H1 (cell line): ENCODE measurements around the gene HSFX2. TPM values are rescaled to one million over a fixed set of nuclear protein-coding genes. Genes with fewer than 3 reads are reported as not detected.
"Not testable (repeated sequence)": the region's sequence is repeated elsewhere in the genome, so short reads cannot be mapped to it uniquely, and the experiment has no call there.

Experiments used
- CTCF ChIA-PET: fragments of 300-600 bp; sonication (Branson Sonifier 250); formaldehyde crosslinking; loops from one replicate; lab custom pipeline; 2021; ENCODE audit not compliant: partially characterized antibody; lab: Charles Lee
- POLR2A ChIA-PET: fragments of 300-600 bp; sonication (Branson Sonifier 250); formaldehyde crosslinking; loops from one replicate; lab custom pipeline; 2021; ENCODE audit warnings: inconsistent platforms; ENCODE audit not compliant: partially characterized antibody; lab: Charles Lee
- DNase-seq, 2 experiments: peaks; one replicate each; pipeline versions ENCODE4 v3.0.0 to v3.0.0-alpha.2; 2010 to 2022; ENCODE audit warnings: low spot score in 2 of 2, low read depth in 1 of 2, mixed read lengths in 1 of 2
- FAIRE-seq: peaks from 2 replicates; lab custom pipeline; 2011; peaks lifted over from hg19 to GRCh38; lab: Jason Lieb, UNC
- H2AFZ ChIP-seq: 2 replicates; pipeline ENCODE4 v1.8.1; 2012; ENCODE audit warnings: low read length, inconsistent platforms
- H2AK5ac ChIP-seq: 2 replicates; pipeline ENCODE4 v1.6.1; 2013; ENCODE audit warnings: low read depth, low read length
- H2BK120ac ChIP-seq: replicated peaks from 2 replicates; pipeline ENCODE3; 2013; ENCODE audit warnings: low read depth, low read length, inconsistent platforms
- H2BK12ac ChIP-seq: 2 replicates; pipeline ENCODE4 v1.6.1; 2013; ENCODE audit warnings: low read depth, low read length
- H2BK15ac ChIP-seq: 2 replicates; pipeline ENCODE4 v1.6.1; 2013; ENCODE audit warnings: low read length
- H2BK20ac ChIP-seq: 2 replicates; pipeline ENCODE4 v1.6.1; 2013; ENCODE audit warnings: low read length
- H2BK5ac ChIP-seq: 2 replicates; pipeline ENCODE4 v1.6.1; 2013; ENCODE audit warnings: low read depth, low read length
- H3K14ac ChIP-seq: 2 replicates; pipeline ENCODE4 v1.6.1; 2013; ENCODE audit warnings: inconsistent platforms; ENCODE audit not compliant: insufficient read length
- H3K18ac ChIP-seq: 2 replicates; pipeline ENCODE4 v1.6.1; 2013; ENCODE audit warnings: low read length; ENCODE audit errors: extremely low read depth
- H3K23ac ChIP-seq: 2 replicates; pipeline ENCODE4 v1.6.1; 2013; ENCODE audit warnings: inconsistent platforms; ENCODE audit not compliant: insufficient read length
- H3K23me2 ChIP-seq: 2 replicates; pipeline ENCODE4 v1.6.1; 2013; ENCODE audit warnings: low read depth, low read length
- H3K27ac ChIP-seq: 2 replicates; pipeline ENCODE4 v1.6.1; 2011; ENCODE audit warnings: low read depth, low read length, inconsistent platforms
- H3K27me3 ChIP-seq, 4 experiments: replicated peaks in 1 of 4; 1 replicate in 1 of 4; 2 replicates in 3 of 4; pipeline versions ENCODE4 v1.6.1 to v1.8.1; 2011 to 2013; ENCODE audit warnings: low read length in 3 of 4, mild to moderate bottlenecking in 3 of 4, inconsistent platforms in 2 of 4, mixed read lengths in 2 of 4, moderate library complexity in 1 of 4; ENCODE audit not compliant: control insufficient read depth in 3 of 4, insufficient read depth in 3 of 4; ENCODE audit errors: extremely low read depth in 1 of 4
- H3K36me3 ChIP-seq, 4 experiments: 2 replicates each; pipeline versions ENCODE4 v1.6.1 to v1.8.1; 2011 to 2013; ENCODE audit warnings: mild to moderate bottlenecking in 4 of 4, low read length in 3 of 4, moderate library complexity in 2 of 4, control low read depth in 1 of 4, inconsistent platforms in 1 of 4; ENCODE audit not compliant: insufficient read depth in 4 of 4, control insufficient read depth in 2 of 4
- H3K4ac ChIP-seq: replicated peaks from 2 replicates; pipeline ENCODE3; 2013; ENCODE audit warnings: low read length, low read depth, mixed read lengths, inconsistent platforms; ENCODE audit not compliant: insufficient read length
- H3K4me1 ChIP-seq, 4 experiments: replicated peaks in 1 of 4; 1 replicate in 1 of 4; 2 replicates in 3 of 4; pipeline versions ENCODE4 v1.6.1 to v1.8.1; 2011 to 2013; ENCODE audit warnings: low read length in 3 of 4, inconsistent platforms in 2 of 4, mixed read lengths in 1 of 4; ENCODE audit not compliant: insufficient read depth in 4 of 4, control insufficient read depth in 3 of 4
- H3K4me2 ChIP-seq, 2 experiments: 2 replicates each; pipeline versions ENCODE4 v1.6.1 to v1.8.1; 2011 to 2013; ENCODE audit warnings: low read depth in 2 of 2, low read length in 2 of 2, control low read depth in 1 of 2, inconsistent platforms in 1 of 2, mild to moderate bottlenecking in 1 of 2; ENCODE audit not compliant: insufficient read depth in 1 of 2
- H3K4me3 ChIP-seq, 4 experiments: fragments of 200-600, 300-600 bp in 1 of 4; sonication (generic), shearing (Covaris generic), sonication (Bioruptor Twin) in 1 of 4; 2 replicates each; pipeline versions ENCODE4 v1.5.1 to v1.8.1; 2011 to 2016; ENCODE audit warnings: low read length in 4 of 4, low read depth in 3 of 4, control low read depth in 2 of 4, inconsistent platforms in 2 of 4, mild to moderate bottlenecking in 2 of 4, mixed read lengths in 1 of 4, moderate library complexity in 1 of 4; ENCODE audit not compliant: insufficient read depth in 2 of 4; ENCODE audit errors: extremely low read depth in 1 of 4
- H3K56ac ChIP-seq: replicated peaks from 2 replicates; pipeline ENCODE3; 2013; ENCODE audit warnings: low read depth, mild to moderate bottlenecking, mixed read lengths, low read length, inconsistent platforms; ENCODE audit not compliant: insufficient read length
- H3K79me1 ChIP-seq: 2 replicates; pipeline ENCODE4 v1.6.1; 2013; ENCODE audit warnings: low read depth, low read length, control low read depth
- H3K79me2 ChIP-seq, 2 experiments: 2 replicates each; pipeline versions ENCODE4 v1.6.1 to v1.8.1; 2012 to 2013; ENCODE audit warnings: low read length in 2 of 2, mild to moderate bottlenecking in 2 of 2, inconsistent platforms in 1 of 2; ENCODE audit not compliant: insufficient read depth in 2 of 2, control insufficient read depth in 1 of 2
- H3K9ac ChIP-seq, 4 experiments: replicated peaks in 1 of 4; 1 replicate in 1 of 4; 2 replicates in 3 of 4; pipeline versions ENCODE4 v1.6.1 to v1.8.1; 2011 to 2013; ENCODE audit warnings: low read depth in 3 of 4, low read length in 3 of 4, control low read depth in 2 of 4, mild to moderate bottlenecking in 2 of 4, moderate library complexity in 2 of 4, inconsistent platforms in 1 of 4; ENCODE audit errors: extremely low read depth in 1 of 4
- H3K9me3 ChIP-seq, 2 experiments: 2 replicates each; pipeline versions ENCODE4 v1.6.1 to v1.8.1; 2012 to 2013; ENCODE audit warnings: mild to moderate bottlenecking in 2 of 2, moderate library complexity in 2 of 2, control low read depth in 1 of 2, inconsistent platforms in 1 of 2, low read depth in 1 of 2, low read length in 1 of 2, mixed read lengths in 1 of 2; ENCODE audit not compliant: insufficient read depth in 2 of 2
- H4K20me1 ChIP-seq, 2 experiments: replicated peaks in 1 of 2; 2 replicates each; pipeline versions ENCODE3 to v1.8.1; 2011 to 2013; ENCODE audit warnings: inconsistent platforms in 2 of 2, low read length in 2 of 2, mild to moderate bottlenecking in 1 of 2; ENCODE audit not compliant: insufficient read depth in 2 of 2, control insufficient read depth in 1 of 2
- H4K5ac ChIP-seq: 2 replicates; pipeline ENCODE4 v1.6.1; 2013; ENCODE audit warnings: low read length, low read depth, mixed read lengths, inconsistent platforms; ENCODE audit not compliant: insufficient read length
- H4K8ac ChIP-seq: 2 replicates; pipeline ENCODE4 v1.8.0; 2013; ENCODE audit warnings: mild to moderate bottlenecking, moderate library complexity, low read length, inconsistent platforms; ENCODE audit not compliant: insufficient read depth; ENCODE audit errors: extremely low read depth
- H4K91ac ChIP-seq: replicated peaks from 2 replicates; pipeline ENCODE3; 2013; ENCODE audit warnings: low read length, mixed read lengths, inconsistent platforms; ENCODE audit not compliant: insufficient read length
- CBX5 ChIP-seq: fragments of 300-800, 300-1000 bp; sonication (generic); IDR thresholded peaks from 2 replicates; pipeline ENCODE4 v1.7.1; 2016; ENCODE audit warnings: antibody characterized with exemption, low read length, low read depth
- EGR1 ChIP-seq: IDR thresholded peaks from 2 replicates; pipeline ENCODE4 v1.6.1; 2011; ENCODE audit warnings: low read depth, low read length, borderline replicate concordance
- HDAC6 ChIP-seq: IDR thresholded peaks from one replicate; pipeline ENCODE4 v1.7.1; 2012; ENCODE audit warnings: low read depth, mild to moderate bottlenecking, inconsistent platforms, low read length, moderate library complexity
- POLR2AphosphoS5 ChIP-seq: IDR thresholded peaks from 2 replicates; pipeline ENCODE4 v1.6.1; 2011; ENCODE audit warnings: low read depth, low read length
- WGBS, 2 experiments: shearing (Covaris generic) in 1 of 2; methylation state at CpG; one replicate each; pipeline versions ENCODE4 v1.1.6 to v1.1.7; 2013 to 2015; ENCODE audit warnings: low lambda C conversion rate in 2 of 2, mixed read lengths in 2 of 2, inconsistent platforms in 1 of 2, low coverage in 1 of 2, missing lambda C conversion rate in 1 of 2; ENCODE audit not compliant: insufficient replicate concordance in 2 of 2, insufficient coverage in 1 of 2, insufficient read length in 1 of 2; ENCODE audit errors: extremely low coverage in 1 of 2, missing lambda C conversion rate in 1 of 2; 5-methylcytosine and 5-hydroxymethylcytosine counted together
- polyA plus RNA-seq, 7 experiments: library from polyadenylated mRNA; depleted of rRNA in 3 of 7; stranded (reverse) in 5 of 7; unstranded in 2 of 7; fragments of >200 nt in 5 of 7; fragments of 200-250 nt in 2 of 7; gene quantifications; 1 replicate in 5 of 7; 2 replicates in 1 of 7; 4 replicates in 1 of 7; pipeline versions ENCODE4 v1.2.1 to v1.2.3, GENCODE V29; 2011 to 2013; ENCODE audit warnings: missing spikeins in 2 of 7, mixed read lengths in 2 of 7
- total RNA-seq: library from RNA; stranded (reverse); fragmentation: NEBNext Ultra II Directional; extraction: Animal tissue kit (Norgen Biotek cat#: 25700); gene quantifications from 2 replicates; pipeline ENCODE4 v1.2.1, GENCODE V29; 2021

HSFX2 gene
- total and polyA plus RNA-seq, 2 of the 8 experiments (the other 6 are each of a cell fraction or from before 2014, with no cell fraction given): 0.17 TPM; not detected in 1

GRCh38 chrX:149607699-149608098, 12.6 kb upstream of the HSFX2 start:
- ChIA-PET CTCF (no interaction called here), POLR2A (no interaction called here)
- H3K27ac ChIP-seq: no peak overlapping the region

GRCh38 chrX:149605248-149605885, 10.3 kb upstream of the HSFX2 start:
- H2BK5ac ChIP-seq, H3K36me3 ChIP-seq, DNase-seq, FAIRE-seq, H2AFZ ChIP-seq, H3K56ac ChIP-seq, H3K9me3 ChIP-seq, H2BK15ac ChIP-seq, H3K27ac ChIP-seq, POLR2A ChIA-PET, H2BK120ac ChIP-seq, H3K79me1 ChIP-seq, H4K8ac ChIP-seq, H3K27me3 ChIP-seq, H3K4me1 ChIP-seq, H3K4me3 ChIP-seq, H2BK20ac ChIP-seq, H4K5ac ChIP-seq, H4K91ac ChIP-seq, H3K18ac ChIP-seq, H4K20me1 ChIP-seq, H3K4me2 ChIP-seq, CTCF ChIA-PET, H3K4ac ChIP-seq, H2BK12ac ChIP-seq, H2AK5ac ChIP-seq, H3K79me2 ChIP-seq, H3K23ac ChIP-seq, H3K23me2 ChIP-seq, H3K9ac ChIP-seq, H3K14ac ChIP-seq: not testable (repeated sequence)
- 98% methylated on average over 6 of the region's 7 CpGs; no CpG with 5 or more reads in 1 of the 2 experiments for WGBS, 2 experiments

More at GRCh38 chrX:149607699-149608098, 12.6 kb upstream of the HSFX2 start:
- H2BK120ac ChIP-seq: no peak overlapping the region
- H3K23me2 ChIP-seq: no peaks in the 10 kb centered on the region
- no peak overlapping the region for H2AK5ac ChIP-seq
- H2BK15ac ChIP-seq: no peak overlapping the region
- H3K14ac ChIP-seq: no peak overlapping the region
- no peaks in the 10 kb centered on the region for H3K27me3 ChIP-seq
- no peak overlapping the region for H2BK5ac ChIP-seq
- no peak for TF ChIP-seq POLR2AphosphoS5
- no peak for TF ChIP-seq EGR1
- no peak for TF ChIP-seq HDAC6
- TF ChIP-seq CBX5: no peak
- H3K9ac ChIP-seq: no peak overlapping the region
- H4K91ac ChIP-seq: no peak overlapping the region
- no peak overlapping the region for H3K18ac ChIP-seq
- no peak overlapping the region for H3K56ac ChIP-seq
- no peak overlapping the region for H2BK12ac ChIP-seq
- no peak overlapping the region for H4K5ac ChIP-seq
- H3K4me3 ChIP-seq: no peak overlapping the region
- H3K9me3 ChIP-seq: no peaks in the 10 kb centered on the region
- H3K4ac ChIP-seq: no peak overlapping the region
- no peak overlapping the region for H2AFZ ChIP-seq
- H3K4me2 ChIP-seq: no peak overlapping the region
- H3K79me1 ChIP-seq: no peaks in the 10 kb centered on the region
- peaks cover 0 to 5% (median 2%) of the 10 kb centered on the region in 4 experiments; a peak in 3 of 8 replicates for H3K36me3 ChIP-seq
- no peak overlapping the region for H3K23ac ChIP-seq
- H3K79me2 ChIP-seq: no peaks in the 10 kb centered on the region; a peak in 1 of 4 replicates
- DNase-seq (no peak), FAIRE-seq (no peak)
- no peak overlapping the region for H2BK20ac ChIP-seq
- no peak overlapping the region for H4K8ac ChIP-seq
- H3K4me1 ChIP-seq: no peaks in the 10 kb centered on the region
- no peaks in the 10 kb centered on the region for H4K20me1 ChIP-seq
